Activated CD4-positive, alpha-beta T cell treated with anti-CD3 and anti-CD28 coated beads, Interleukin-2, amount 50 U/mL, for 24 hours (primary cell): ENCODE results near the gene PIK3R4.

Experiments used
- DNase-seq, 2 donors: peaks; one replicate each; pipeline ENCODE4 v3.0.0-alpha.2; 2020; ENCODE audit warnings: low read depth in 1 of 2, low spot score in 1 of 2

PIK3R4 gene

DNA sequence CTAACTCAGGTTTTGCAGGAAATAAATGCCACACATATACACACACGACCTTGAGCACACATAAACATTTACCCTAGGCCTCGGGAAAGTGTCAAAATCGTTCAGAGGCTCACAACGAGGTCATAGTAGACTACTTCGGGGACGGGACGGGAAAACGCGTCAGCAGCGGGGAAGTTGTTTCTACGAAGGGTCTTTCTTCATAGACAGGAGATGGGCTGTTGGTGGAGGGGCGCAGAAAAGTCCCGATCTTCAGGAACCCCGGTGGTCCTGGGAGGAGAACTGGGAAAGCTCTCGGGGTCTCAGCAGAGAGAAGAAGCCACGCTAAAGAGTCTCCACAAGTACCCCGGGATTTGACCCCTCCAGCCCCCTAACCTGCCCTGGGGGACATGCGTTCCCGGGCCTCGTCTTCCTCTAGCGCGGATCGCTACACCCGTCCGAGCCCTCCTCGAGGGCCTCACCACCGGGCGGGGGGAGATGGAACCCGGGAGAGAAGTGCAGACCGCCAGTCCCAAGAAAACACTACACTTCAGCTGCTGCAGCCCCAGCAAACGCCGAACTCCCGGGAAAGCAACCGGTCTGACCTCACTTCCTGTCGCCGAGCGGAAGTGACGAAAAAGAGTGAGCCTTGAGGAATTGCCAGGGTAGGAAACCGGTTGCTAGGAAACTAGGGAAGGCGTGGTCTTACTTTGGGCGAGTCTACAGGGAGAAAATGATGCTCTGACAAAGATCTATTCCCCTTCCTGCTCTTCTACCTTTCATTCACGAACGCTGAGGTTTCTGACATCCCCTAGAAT is at the start of gene PIK3R4:
Gene PIK3R4 (minus strand): TSS at position 584 of the 794 bp plus-strand sequence. CDS start 1,611 bp downstream, outside the sequence.
- peak; percentile 78 to 97 for DNase-seq

DNA sequence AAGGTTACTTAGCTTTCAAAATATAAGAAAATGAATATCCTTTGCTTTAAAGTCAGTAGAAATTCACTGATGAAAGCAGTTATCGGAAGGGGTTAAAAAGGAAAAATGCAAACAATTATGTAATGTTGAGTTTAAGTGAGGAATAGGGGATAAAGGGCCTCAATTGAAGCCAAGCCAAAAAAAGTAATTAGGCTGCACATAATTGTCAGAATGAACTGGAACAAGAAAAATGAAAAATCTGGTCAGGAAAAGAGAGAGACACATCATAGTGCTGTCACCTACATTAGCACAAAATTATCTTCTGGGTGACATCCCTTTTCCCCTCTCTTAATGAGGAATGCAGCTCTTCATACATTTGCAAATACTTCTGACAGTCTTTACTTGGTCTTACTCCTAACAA is 48.8 kb upstream of the PIK3R4 start:
- no peak for DNase-seq

DNA sequence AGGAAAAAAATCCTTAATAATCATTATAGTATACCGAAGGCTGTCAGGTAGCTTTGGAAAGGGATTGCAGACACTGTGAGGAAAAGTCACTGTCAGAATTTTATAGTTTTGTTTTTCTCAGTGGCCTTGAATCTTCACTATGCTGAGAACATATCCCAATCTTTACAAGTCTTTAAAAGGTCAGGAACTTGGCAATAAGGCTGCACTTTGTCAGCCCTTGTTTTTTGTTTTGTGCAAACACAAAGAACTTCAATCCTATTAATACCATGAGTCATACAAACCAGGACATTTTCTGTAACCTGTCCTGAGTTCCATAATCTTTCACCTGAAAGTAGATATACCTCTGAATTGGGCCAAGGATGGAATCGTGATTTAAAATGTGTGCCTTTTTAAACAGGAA is 45.6 kb upstream of the PIK3R4 start:
- DNase-seq = no peak

DNA sequence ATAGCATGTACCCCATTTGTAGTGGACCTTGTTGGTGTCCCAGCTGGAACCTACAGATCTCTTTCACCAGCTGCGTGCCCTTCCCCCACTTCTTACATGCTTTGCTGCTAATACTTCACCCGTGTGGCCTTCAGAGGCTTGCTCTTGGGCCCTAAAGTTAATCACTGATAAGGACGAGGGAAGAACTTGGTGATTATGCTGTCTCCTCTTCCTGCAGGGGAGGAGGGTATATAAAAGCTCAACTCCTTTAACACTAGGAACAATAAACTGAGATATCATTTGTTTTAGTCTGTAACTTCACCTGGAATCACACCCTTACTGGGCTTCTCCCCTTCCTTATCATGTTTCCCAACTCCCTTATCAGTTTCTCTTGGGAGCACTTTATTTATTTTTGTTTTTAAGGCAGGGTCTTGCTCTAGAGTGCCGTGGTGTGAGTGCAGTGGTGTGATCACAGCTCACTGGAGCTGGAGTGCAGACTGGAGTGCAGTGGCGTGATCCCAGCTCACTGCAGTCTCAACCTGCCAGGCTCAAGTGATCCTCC is 43.2 kb upstream of the PIK3R4 start:
- no peak for DNase-seq

DNA sequence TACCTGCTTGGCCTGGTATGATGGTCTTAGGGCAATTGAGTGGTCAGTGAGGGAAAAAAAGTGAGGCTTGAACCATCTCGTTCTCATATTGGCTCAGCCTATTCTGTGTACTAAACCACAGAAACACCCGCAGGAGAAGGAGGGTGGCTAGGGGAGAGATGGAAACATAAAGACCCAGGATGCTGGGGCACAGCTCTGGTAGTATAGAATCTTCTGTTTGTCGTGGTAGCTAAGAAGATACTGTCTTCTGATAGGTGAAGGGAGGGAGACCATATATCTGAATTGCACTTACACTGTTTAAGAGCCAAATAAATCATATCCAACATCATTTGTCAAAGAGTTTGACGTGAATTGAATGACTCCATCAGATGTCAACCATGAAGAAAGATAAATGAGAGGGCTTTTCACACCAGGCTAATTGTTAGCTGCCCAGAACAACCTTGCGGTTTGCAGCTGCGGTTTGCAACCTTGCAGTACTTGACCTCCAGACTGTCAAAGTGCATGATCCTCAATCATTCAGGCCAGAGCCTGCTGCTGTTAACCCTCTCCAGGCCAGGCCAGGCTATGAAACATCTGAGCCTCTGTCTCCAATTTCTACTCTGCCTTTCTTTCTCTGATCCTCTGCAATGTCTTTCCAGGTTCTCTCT is 40.9 kb upstream of the PIK3R4 start:
- no peak for DNase-seq

DNA sequence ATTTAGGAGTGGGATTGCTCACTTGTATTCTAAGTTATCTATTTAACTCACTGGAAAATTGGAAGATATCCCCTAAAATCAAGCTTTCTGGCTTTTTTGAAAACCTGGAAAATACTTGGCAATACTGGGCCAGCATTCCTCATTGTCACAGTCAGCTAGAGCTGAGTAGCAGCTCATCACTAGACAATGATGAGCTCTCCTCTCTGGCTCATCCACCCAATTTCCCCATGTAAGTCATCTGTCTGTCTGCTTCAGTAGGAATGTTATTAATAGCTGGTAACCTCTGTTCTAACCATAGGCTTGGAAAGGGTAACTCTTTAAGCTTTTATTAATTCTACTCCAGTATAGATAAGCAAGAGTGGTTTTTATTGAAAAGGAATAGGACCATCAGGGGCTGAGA is 39.7 kb upstream of the PIK3R4 start:
- DNase-seq = no peak

DNA sequence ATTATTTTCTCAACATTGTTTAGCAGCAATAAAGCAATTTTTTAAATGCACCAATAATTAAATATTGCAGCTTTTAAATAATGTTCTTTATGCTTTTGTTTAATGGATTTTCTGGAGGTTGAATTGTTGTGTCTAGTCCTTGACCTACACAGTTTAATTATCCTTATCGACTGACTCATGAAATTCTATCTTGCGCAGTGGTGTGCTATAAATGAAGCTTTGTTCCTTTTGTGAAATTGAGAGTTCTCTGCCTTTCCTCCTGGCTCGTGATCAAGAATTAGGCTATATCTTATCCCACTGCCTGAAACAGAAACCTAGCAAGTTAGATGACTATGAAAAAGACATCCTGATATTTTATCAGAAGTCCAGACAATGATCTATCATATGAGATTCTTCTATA is 37.0 kb upstream of the PIK3R4 start:
- no peak for DNase-seq

DNA sequence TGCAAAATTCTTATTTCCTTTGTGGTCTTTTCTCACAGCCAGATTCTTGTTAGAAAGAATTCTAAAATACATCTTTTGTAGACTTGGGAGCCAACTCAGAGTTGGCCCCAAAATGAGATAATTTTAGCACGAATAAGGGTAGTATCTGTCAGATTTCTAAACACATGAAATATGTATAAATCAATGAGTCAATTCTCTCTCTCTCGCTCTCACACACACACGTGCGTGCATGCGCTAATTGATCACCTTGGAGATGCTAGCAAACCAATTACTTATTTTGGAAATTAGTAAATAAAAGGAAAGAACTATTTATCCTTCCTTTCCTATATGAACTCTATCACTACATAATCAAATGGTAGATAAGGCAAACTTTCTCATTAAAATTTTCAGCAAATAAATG is 32.9 kb upstream of the PIK3R4 start:
- no peak for DNase-seq

DNA sequence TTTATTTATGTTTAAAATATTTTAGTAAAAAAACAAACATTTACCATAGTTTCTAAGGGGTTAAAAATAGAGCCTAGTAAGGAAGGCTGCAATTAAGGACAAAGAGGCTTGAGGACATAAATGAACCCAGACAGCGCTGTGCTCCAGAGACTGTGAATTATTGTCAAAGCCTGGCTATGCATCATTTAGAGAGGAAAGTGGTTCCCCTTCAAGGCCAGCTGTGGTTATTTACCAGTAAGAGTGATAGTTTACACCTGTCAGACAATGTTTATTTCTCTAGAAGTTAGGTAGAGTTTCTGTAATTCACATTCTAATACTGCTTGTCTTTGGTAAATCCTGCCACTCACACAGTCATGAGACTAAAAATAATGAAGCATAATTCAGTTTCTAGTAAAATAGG is 32.4 kb upstream of the PIK3R4 start:
- DNase-seq = no peak

DNA sequence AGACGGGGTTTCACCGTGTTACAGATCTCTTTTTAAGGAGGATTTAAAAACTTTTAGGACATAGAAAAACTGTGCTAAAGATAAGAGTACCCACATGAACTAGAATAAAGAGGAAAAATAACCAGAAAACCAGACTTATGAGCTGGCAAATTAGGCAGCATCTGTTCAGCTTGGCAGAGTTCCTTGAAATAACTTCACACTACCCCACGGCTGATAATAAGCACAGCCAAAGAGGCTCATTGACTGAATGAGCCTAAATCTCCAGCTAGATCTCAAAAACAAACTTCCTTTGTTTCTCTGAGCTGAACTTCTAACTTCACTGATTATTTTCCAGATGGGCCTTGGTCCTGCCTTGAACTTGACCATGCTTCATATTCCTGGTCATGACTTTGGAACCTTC is 26.7 kb upstream of the PIK3R4 start:
- DNase-seq = no peak

DNA sequence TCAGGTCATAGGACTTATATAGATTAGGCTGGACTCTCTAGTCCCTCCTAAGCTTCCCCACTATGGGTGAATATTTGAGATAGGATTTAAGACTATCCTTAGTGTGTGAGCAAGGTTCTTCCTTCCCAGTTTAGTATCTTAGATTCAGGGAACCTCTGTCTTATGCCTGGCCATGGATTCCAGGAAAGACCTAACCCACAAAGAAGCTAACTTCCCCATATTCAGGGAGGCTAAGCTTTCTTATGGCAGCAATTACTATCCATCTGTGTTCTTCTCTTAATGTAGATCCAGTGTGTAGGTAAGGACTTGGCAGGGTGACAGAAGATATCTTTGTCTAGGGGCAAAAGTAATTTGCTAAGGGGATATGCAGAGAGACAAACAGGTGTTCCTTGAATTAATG is 25.5 kb upstream of the PIK3R4 start:
- no peak for DNase-seq

DNA sequence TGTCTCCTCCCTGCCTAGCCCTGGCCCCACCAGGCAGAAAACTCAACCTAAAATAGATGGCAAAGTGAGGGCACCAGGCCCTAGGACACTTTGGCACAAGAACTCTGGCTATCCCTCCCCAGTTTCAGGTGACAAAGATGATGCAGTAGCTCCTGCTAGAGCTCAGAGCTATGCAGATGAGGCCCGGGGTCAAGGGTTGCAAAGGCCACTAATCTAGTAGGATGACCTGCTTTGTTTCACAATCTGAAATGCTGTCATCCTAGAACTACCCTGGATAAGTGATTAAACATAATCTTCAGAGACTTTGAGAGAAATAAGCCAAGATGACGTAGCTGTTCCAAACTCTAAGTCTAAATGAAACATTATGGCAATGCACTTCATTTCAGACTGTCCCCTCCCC is 24.0 kb upstream of the PIK3R4 start:
- no peak for DNase-seq

DNA sequence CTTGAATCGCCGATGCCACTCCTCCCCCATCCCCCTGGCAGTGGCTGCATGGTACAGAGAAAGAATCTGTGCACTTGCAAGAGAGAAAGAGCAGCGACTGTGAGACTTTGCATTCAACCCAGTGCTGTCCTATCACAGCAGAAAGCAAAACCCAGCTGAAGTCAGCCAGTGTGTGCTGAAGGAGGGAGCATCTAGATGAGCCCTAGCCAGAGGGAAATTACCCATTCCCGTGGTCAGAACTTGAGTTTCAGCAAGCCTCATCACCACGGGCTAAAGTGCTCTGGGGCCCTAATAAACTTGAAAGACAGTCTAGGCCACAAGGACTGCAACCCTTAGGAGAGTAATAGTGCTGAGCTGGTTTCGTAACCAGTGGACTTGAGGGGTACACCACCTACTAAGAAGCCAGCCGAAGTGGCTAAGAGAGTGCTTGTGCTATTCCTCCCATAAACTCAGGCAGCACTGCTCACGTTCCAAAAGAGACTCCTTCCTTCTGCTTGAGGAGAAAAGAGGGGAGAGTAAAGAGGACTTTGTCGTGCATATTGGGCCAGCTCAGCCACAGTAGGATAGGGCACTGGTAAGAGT is 15.2 kb upstream of the PIK3R4 start:
- no peak for DNase-seq

DNA sequence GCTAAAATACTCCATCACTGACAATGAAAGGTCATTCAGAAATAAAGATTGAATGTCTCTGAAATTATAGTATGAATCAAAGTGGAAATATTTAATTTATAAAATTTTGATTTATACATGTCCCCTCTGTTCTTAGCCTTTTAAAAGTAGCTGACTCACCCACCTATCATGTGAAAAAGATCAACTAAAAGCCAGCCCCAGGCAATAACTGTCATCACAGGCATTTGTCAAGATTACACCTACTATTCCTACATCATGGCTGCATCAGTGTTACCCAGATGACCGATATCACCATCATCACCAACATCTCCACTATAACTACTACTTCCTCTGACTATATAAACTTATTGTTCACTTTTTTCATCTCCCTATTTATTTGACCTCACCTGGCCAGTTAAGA is 14.3 kb upstream of the PIK3R4 start:
- DNase-seq = no peak

DNA sequence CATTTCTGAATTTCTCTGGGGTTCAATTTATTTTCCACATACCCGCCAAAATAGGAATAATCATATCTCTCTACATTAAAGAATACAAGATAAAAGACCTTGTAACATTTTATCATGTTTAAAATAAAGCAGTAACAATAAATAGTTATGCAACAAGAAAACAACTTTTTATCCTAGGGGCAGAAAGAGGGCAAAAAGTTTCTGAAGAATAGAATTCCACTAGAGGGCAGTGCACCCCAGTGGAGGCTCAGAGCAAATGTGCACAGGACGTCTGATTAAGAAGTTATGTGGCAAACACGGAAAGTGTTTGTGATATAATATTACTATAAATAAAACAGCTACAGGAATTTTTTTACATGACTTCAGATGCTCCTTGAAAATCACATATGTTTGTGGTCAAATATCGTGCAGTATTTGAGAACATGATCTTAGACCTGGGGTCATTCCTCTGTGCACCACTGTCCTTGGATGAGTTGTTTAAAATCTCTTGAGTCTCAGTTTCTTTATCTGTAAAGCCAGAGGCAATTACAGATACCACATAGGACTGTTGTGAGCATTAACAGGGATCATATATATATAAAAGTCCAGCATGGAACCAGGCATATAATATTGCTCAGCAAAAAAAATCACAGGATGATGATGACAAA is 13.2 kb upstream of the PIK3R4 start:
- DNase-seq = peak in 1 of 2 donors; percentile 47

DNA sequence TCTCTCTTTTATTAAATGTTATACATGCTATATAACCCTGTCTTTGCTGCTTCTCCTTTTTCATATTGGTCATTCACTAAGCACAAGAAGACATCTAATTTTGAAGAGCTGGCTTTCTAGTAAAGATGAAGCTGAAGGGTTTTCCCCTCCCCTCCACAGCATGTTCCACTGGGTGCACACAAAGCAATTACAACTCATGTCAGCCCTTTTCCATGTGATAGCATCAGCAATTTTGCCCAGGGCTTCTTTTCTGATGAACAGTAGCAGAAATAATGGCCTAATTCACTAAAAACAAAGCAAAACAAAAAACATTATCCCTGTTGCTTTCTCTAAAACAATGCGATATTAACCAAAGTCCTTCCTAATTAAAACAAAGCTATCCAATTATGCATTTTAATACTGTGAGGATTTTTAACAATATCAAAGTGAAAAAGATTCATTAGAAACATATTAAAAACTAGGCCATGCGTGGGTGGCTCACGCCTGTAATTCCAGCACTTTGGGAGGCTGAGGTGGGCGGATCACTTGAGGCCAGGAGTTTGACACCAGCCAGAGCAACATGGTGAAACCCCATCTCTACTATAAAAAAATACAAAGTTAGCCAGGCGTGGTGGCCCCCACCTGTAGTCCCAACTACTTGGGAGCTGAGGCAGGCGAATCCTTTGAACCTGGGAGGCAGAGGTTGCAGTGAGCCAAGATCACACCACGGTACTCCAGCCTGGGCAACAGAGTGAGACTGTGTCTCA is 12.2 kb upstream of the PIK3R4 start:
- DNase-seq = no peak

DNA sequence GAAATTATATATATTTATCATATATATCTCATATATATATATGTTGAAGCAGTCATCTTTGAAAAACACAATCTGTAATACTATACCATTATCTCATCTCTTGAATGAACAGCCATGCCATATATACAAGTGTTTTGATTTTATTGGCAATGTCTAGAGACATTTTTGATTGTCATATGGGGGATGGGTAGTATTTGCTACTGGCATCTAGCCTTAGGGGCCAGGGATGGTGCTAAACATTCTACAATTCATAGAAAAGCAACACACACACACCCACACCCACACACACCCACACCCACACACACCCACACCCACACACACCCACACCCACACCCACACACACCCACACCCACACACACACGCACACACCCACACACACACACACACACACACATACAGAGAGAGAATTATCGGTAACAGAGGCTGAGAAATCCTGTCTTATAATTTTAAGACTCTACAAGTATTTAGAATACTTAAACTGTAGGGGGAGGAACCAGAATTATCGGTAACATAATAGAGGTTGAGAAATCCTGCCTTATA is 11.1 kb upstream of the PIK3R4 start:
- no peak for DNase-seq

DNA sequence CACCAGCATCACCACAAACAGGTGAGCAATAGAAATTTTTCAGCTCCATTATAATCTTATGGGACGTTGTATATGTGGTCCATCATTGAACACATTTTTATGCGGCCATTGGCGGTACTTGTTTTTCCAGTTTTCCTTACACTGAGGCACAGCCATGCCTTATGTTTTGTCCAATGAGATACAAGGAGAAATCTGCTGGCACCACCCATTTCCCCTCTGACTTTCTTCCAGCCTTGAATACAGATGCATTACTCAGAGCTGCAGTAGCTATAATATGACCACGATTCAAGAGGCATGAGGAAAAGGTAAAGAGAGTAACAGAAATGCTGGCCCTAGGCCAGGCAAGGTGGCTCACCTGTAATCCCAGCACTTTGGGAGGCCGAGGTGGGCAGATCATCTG is 9.0 kb upstream of the PIK3R4 start:
- no peak for DNase-seq

DNA sequence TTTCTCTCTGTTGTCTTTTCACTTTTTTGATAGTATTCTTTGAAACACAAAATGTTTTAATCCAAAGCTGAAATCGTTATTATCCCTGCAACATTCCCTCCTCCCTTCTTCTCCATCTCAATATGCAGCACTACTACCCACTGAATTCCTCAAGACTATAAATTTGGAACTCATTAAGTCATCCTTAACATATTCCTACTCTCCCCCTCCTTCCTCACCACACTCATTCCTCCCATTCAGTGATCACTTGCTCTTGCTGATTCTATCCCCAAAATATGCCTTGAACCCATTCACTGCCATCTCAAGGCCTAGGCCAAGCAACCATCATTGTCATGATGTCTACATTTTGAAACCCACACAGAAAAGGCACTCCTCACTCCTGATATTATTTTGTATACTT is 2.4 kb upstream of the PIK3R4 start:
- DNase-seq = no peak

DNA sequence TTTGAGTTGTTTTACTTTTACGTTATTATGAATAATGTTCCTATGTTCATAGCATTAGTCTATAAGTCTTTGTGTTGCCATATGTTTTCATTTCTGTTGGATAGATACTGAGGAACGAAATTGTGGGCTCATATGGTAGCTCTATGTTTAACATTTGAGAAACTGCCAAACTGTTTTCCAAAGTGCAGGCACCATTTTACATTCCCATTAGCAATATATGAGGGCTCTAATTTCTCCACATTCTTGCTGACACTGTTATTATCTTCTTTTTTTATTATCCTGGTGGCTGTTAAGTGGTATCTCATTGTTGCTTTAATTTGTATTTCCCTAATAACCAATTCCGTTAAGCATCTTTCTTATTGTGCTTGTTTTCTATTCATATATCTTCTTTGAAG is 1.8 kb upstream of the PIK3R4 start:
- no peak for DNase-seq

DNA sequence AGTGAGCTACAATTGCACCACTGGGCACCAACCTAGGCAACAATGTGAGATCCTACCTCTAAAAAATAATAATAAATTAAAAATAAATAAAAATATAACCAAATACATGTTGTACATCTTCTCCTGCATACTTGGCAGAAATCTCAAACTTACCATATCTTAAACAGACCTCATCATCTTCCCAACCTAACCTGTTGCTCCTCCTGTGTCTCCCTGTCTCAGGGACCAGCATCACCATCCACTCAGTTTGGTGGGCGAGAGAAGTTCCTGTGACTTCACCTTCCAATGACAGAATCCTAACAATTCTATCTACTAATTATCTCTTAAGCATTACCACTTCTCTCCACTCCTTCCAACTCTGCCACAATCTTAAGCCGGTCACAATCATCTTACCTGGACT is 3.3 kb downstream of the PIK3R4 start:
- no peak for DNase-seq
